Stomach (tissue), 9 donors: Measurements from ENCODE around the gene ACVR1B. TPM values are rescaled to one million over a fixed set of nuclear protein-coding genes. Genes with fewer than 3 reads are reported as not detected.

ENCODE experiments used
- DNase-seq, 2 donors: peaks; one replicate each; pipeline versions ENCODE4 v3.0.0 to v3.0.0-alpha.2; 2013 to 2019
- H3K27ac ChIP-seq, 5 donors: fragments of 200-600 bp in 4 of 5; sonication (generic) in 4 of 5; one replicate each; pipeline ENCODE4 v1.5.1; 2013 to 2019; ENCODE audit warnings: mild to moderate bottlenecking in 1 of 5, moderate library complexity in 1 of 5
- H3K27me3 ChIP-seq, 3 donors: fragments of 200-600 bp; sonication (generic); one replicate each; pipeline ENCODE4 v1.5.1; 2017 to 2019; ENCODE audit warnings: mixed run types in 1 of 3
- H3K36me3 ChIP-seq, 4 donors: fragments of 200-600 bp; sonication (generic); 1 replicate in 3 of 4; 2 replicates in 1 of 4; pipeline ENCODE4 v1.5.1; 2016 to 2019
- H3K4me1 ChIP-seq, 4 donors: fragments of 200-600 bp; sonication (generic); one replicate each; pipeline ENCODE4 v1.5.1; 2016 to 2019
- H3K4me3 ChIP-seq, 4 donors: fragments of 200-600 bp; sonication (generic) in 3 of 4; one replicate each; pipeline ENCODE4 v1.5.1; 2016 to 2019; ENCODE audit warnings: mild to moderate bottlenecking in 1 of 4
- H3K9me3 ChIP-seq, 4 donors: fragments of 200-600 bp; sonication (generic); one replicate each; pipeline ENCODE4 v1.5.1; 2016 to 2019
- CTCF ChIP-seq, 7 experiments: fragments of 450-650 bp in 4 of 7; fragments of 200-600 bp in 3 of 7; sonication (generic) in 3 of 7; IDR thresholded peaks; one replicate each; pipeline ENCODE4 v1.5.1; 2016 to 2019; ENCODE audit warnings: antibody characterized with exemption in 7 of 7, control low read depth in 2 of 7, mild to moderate bottlenecking in 1 of 7
- EP300 ChIP-seq: sonication (generic); formaldehyde crosslinking; IDR thresholded peaks from one replicate; pipeline ENCODE4 v1.6.1; 2017; ENCODE audit warnings: antibody characterized with exemption
- POLR2A ChIP-seq, 4 donors: fragments of 450-650 bp; IDR thresholded peaks; one replicate each; pipeline ENCODE4 v1.6.1; 2016; ENCODE audit warnings: antibody characterized with exemption in 4 of 4, control low read depth in 2 of 4, mild to moderate bottlenecking in 1 of 4, moderate library complexity in 1 of 4
- POLR2AphosphoS5 ChIP-seq, 3 donors: sonication (generic); formaldehyde crosslinking; IDR thresholded peaks; one replicate each; pipeline ENCODE4 v1.6.1; 2016; ENCODE audit warnings: antibody characterized with exemption in 3 of 3
- WGBS, 5 donors: extraction: QIAGEN DNeasy Blood & Tissue Kit in 3 of 5; methylation state at CpG; one replicate each; pipeline versions ENCODE4 v1.1.5 to v1.1.7; 2013 to 2018; 5-methylcytosine and 5-hydroxymethylcytosine counted together
- intact Hi-C: fragments of 100-400 bp; cut with DNase I; formaldehyde crosslinking; loops from one replicate; pipeline ENCODE4 v1.15.1; 2023; ENCODE audit warnings: low total_unique reads
- polyA plus RNA-seq, 3 donors: library from polyadenylated mRNA; stranded (reverse); fragments of 200-250 nt; gene quantifications; one replicate each; pipeline ENCODE4 v1.2.3, GENCODE V29; 2013
- total RNA-seq, 5 donors: library from RNA; depleted of rRNA; stranded (reverse); fragments of >200 nt; gene quantifications; one replicate each; pipeline versions ENCODE4 v1.1.0 to v1.2.3, GENCODE V29; 2014 to 2016
- donor health status: healthy with polysubstance abuse.
- donor health status: Bipolar disorder and iron deficiency.
- donor health status: healthy.

The ACVR1B gene
- total and polyA plus RNA-seq, 8 donors = 8.3 to 53.1 (median 24.5) TPM

- H3K27ac ChIP-seq = no peak overlapping the region
- peak in 5 of 7 experiments; percentile 94 to 96 (median 95) for TF ChIP-seq CTCF (IDR thresholded peaks at IDR 0.05)
- peak in 1 of 3 donors; percentile 38 for TF ChIP-seq POLR2AphosphoS5 (IDR thresholded peaks at IDR 0.05)
- TF ChIP-seq EP300 = no peak
- no peak for TF ChIP-seq POLR2A (IDR thresholded peaks at IDR 0.05)
- peaks cover 49 to 92% (median 92%) of the 10 kb centered on the region in 4 donors for H3K36me3 ChIP-seq
- 17 to 34% (median 20%) methylated on average over 7 of the region's 7 CpGs for WGBS, 5 donors
- no peak overlapping the region for H3K4me3 ChIP-seq
- H3K27me3 ChIP-seq = no peaks in the 10 kb centered on the region
- H3K4me1 ChIP-seq = peaks cover 5 to 41% (median 17%) of the 10 kb centered on the region in 4 donors
- DNase-seq = peak; percentile 82 to 90
- intact Hi-C loops = no loop called here
- H3K9me3 ChIP-seq = no peaks in the 10 kb centered on the region
Measured at GRCh38 chr12:51980051-51980808, 28.7 kb downstream of the ACVR1B start.

GRCh38 chr12:51980809-51981127 is 29.3 kb downstream of the ACVR1B start:
- Histone ChIP-seq H3K27me3 (no peaks in the 10 kb centered on the region), H3K36me3 (peaks cover 54 to 92% (median 92%) of the 10 kb centered on the region in 4 donors), H3K4me1 (peaks cover 0 to 36% (median 12%) of the 10 kb centered on the region in 4 donors), H3K4me3 (no peak overlapping the region), H3K27ac (no peak overlapping the region), H3K9me3 (no peaks in the 10 kb centered on the region)
- TF ChIP-seq EP300 (no peak), CTCF (IDR thresholded peaks at IDR 0.05) (no peak)
- intact Hi-C loops = no loop called here
- DNase-seq = no peak
- 85 to 89% (median 87%) methylated on average over 10 of the region's 10 CpGs for WGBS, 5 donors

GRCh38 chr12:51984657-51985056 is 33.2 kb downstream of the ACVR1B start:
- WGBS, 5 donors = 28 to 62% (median 33%) methylated on average over 6 of the region's 6 CpGs
- peaks cover 0 to 23% (median 11%) of the 10 kb centered on the region in 4 donors for H3K4me1 ChIP-seq
- TF ChIP-seq POLR2AphosphoS5 (IDR thresholded peaks at IDR 0.05) (no peak), CTCF (IDR thresholded peaks at IDR 0.05) (no peak), EP300 (no peak), POLR2A (IDR thresholded peaks at IDR 0.05) (no peak)
- no peaks in the 10 kb centered on the region for H3K27me3 ChIP-seq
- intact Hi-C loops = no loop called here
- H3K36me3 ChIP-seq = peaks cover 47 to 94% (median 92%) of the 10 kb centered on the region in 4 donors
- H3K4me3 ChIP-seq = no peak overlapping the region
- H3K27ac ChIP-seq = peak overlapping the region in 1 of 5 donors; percentile 61
- no peak for DNase-seq
- H3K9me3 ChIP-seq = no peaks in the 10 kb centered on the region

GRCh38 chr12:51985154-51985835 is 33.8 kb downstream of the ACVR1B start:
- H3K27ac ChIP-seq = peak overlapping the region in 1 of 5 donors; percentile 61
- no peak for DNase-seq
- intact Hi-C loops = no loop called here
- peaks cover 50 to 97% (median 96%) of the 10 kb centered on the region in 4 donors for H3K36me3 ChIP-seq
- no peak overlapping the region for H3K4me3 ChIP-seq
- H3K9me3 ChIP-seq = no peaks in the 10 kb centered on the region
- no peak for TF ChIP-seq EP300
- TF ChIP-seq POLR2AphosphoS5 (IDR thresholded peaks at IDR 0.05) = no peak
- TF ChIP-seq CTCF (IDR thresholded peaks at IDR 0.05) = no peak
- TF ChIP-seq POLR2A (IDR thresholded peaks at IDR 0.05) = no peak
- no peaks in the 10 kb centered on the region for H3K27me3 ChIP-seq
- H3K4me1 ChIP-seq = peaks cover 0 to 16% (median 9%) of the 10 kb centered on the region in 4 donors
- 82 to 88% (median 82%) methylated on average over 9 of the region's 9 CpGs for WGBS, 5 donors
